GM10248 (cell line): ENCODE measurements around the gene ISX.
A peak's percentile ranks its signal among the peaks of the same experiment; 100 is the strongest.

Source experiments
- CTCF ChIA-PET: fragments of 300-600 bp; sonication (Branson Sonifier 250); formaldehyde crosslinking; extraction: SDS; loops from one replicate; lab custom pipeline; 2021; ENCODE audit warnings: antibody characterized with exemption; lab: Yijun Ruan, JAX
- POLR2A ChIA-PET: fragments of 350-650 bp; sonication (Branson Sonifier 250); formaldehyde crosslinking; extraction: SDS; loops from one replicate; lab custom pipeline; 2020; ENCODE audit warnings: antibody characterized with exemption; lab: Yijun Ruan, JAX
- DNase-seq: peaks from one replicate; pipeline ENCODE4 v3.0.0; 2012; ENCODE audit errors: extremely low spot score
- TF ChIP-seq, protein P1 (sequence below): IDR thresholded peaks from 2 replicates; pipeline ENCODE4 v1.5.1; 2012; ENCODE audit warnings: mild to moderate bottlenecking, low read depth; ENCODE audit errors: extremely low read depth, missing control alignments, control extremely low read depth

ISX gene

DNA sequence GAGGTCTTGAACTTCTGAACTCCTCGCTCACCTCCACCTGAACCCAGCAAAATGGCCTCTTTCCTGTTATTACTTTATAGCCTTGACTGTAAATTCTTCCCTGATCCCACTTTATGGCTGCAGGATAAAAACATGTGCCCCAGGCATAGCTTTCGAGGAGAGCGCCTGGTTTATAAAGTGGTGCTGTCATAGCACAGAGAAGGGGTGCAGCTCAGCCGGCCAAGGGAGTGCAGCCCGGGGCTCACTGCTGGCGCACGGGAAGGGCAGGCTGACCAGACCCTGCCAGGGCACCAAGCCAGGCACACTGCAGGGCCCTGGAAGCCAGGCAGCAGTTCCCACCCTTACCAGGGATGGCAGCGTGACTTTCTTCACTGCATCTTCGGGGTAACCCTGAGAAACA, 50.9 kb downstream of the ISX start:
- CTCF ChIA-PET: interaction anchor here (0.9 to 3.6 kb wide), 8 partner anchors 10 to 37 kb away, joined by 3 to 18 read pairs (median 5); no protein-coding TSS in a partner anchor
- TF ChIP-seq, protein P1, sequence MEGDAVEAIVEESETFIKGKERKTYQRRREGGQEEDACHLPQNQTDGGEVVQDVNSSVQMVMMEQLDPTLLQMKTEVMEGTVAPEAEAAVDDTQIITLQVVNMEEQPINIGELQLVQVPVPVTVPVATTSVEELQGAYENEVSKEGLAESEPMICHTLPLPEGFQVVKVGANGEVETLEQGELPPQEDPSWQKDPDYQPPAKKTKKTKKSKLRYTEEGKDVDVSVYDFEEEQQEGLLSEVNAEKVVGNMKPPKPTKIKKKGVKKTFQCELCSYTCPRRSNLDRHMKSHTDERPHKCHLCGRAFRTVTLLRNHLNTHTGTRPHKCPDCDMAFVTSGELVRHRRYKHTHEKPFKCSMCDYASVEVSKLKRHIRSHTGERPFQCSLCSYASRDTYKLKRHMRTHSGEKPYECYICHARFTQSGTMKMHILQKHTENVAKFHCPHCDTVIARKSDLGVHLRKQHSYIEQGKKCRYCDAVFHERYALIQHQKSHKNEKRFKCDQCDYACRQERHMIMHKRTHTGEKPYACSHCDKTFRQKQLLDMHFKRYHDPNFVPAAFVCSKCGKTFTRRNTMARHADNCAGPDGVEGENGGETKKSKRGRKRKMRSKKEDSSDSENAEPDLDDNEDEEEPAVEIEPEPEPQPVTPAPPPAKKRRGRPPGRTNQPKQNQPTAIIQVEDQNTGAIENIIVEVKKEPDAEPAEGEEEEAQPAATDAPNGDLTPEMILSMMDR: no peak
- POLR2A ChIA-PET: no interaction called here
- DNase-seq: no peak

DNA sequence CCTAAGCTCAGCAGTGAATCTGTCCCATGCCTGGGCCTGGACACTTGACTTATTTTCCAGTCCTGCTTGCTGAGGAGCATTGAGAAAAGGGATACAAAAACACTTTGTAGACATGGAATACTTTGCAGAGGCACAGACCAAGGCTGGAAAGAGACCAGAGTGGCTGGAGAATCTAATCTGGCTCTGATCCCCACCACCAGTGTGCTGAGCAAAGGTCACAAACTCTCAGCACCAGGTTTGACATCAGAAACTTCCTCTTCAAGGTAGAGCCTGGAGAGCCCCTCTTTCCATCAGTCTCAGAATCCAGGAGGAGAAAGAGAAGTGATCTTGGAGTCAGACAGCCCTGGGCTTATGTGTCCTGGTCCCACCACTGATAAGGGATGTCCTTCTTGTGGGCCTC, 53.5 kb downstream of the ISX start:
- no peak for DNase-seq
- ChIA-PET POLR2A (no interaction called here), CTCF (interaction anchor here (1.0 to 3.6 kb wide), 6 partner anchors 15 to 96 kb away, joined by 3 to 18 read pairs (median 4); no protein-coding TSS in a partner anchor)
- TF ChIP-seq, protein P1: no peak

DNA sequence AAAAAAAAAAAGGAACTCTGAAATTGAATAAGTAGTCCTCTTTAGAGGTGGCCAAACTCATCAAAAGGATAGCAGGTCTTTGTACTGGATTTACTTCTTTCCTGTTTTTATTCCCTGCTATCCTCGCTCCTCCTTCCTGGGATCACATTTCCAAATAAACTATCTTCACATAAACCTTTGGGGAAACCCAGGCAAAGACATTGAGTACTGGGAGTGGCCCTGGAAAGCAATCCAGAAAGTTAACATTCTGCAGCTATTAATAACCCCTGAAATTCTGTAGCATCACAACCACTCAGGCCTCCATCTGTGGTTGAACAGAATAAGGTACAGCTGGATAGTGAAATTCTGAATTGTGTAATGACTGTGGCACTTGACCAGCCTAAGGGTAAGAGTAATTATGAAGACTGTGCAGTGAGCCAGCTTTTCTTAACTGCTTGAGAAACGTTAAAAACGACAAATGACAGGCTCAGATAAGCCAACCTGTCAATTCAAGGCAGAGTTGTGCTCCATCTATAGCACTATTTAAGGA, 58.8 kb downstream of the ISX start:
- no peak for DNase-seq
- ChIA-PET CTCF (interaction anchor here (0.9 to 9.1 kb wide), 11 partner anchors 10 to 1202 kb away, joined by 3 to 73 read pairs (median 4); no protein-coding TSS in a partner anchor), POLR2A (no interaction called here)
- TF ChIP-seq, protein P1: no peak

DNA sequence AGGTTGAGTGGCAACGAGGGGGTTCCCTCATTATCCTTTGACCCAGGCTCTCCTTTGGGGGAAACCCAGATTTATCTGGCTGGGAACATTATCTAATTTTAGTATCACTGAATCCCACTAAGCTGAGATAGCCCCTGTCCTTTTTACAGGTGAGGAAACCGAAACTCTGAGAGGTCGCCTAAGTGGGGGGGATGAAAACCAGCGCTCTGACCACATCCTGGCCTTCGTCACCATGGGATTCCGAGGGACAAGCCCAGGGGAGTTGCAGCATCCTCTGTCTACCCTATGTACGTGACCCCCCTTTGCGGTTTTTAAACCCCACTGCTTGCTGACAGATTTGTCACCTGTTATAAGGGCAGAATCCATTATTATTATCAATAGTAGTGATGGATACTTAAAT, 61.0 kb downstream of the ISX start:
- DNase-seq: peak; percentile 56
- ChIA-PET CTCF (interaction anchor here (1.2 to 9.1 kb wide), 4 partner anchors 10 to 105 kb away, joined by 3 to 73 read pairs (median 3); no protein-coding TSS in a partner anchor), POLR2A (interaction anchor here (1.0 kb wide), 1 partner anchor 23 kb away, joined by 3 read pairs; no protein-coding TSS in a partner anchor)
- TF ChIP-seq, protein P1: no peak

DNA sequence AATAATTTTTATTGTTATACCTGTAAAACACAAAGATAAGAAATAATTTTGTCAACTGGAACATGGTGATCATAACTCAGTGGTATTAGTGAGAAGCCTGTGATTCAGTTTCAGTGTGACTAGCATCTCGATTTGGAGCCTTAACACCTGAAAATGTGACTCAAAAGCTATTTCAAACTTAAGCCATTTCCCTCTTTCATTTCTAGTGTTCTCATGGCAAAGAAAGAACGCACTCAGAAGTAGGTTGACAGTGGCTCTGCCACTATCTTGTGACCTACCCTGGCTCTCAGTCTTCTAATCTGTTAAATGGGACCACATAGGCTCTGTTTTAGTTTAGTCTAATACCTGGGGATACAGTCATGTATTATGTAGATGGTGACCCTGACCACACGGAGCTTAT, 62.7 kb downstream of the ISX start:
- DNase-seq: peak; percentile 68
- POLR2A ChIA-PET: no interaction called here
- CTCF ChIA-PET: interaction anchor here (0.9 to 9.1 kb wide), 6 partner anchors 12 to 87 kb away, joined by 3 to 73 read pairs (median 4); no protein-coding TSS in a partner anchor
- TF ChIP-seq, protein P1: no peak

DNA sequence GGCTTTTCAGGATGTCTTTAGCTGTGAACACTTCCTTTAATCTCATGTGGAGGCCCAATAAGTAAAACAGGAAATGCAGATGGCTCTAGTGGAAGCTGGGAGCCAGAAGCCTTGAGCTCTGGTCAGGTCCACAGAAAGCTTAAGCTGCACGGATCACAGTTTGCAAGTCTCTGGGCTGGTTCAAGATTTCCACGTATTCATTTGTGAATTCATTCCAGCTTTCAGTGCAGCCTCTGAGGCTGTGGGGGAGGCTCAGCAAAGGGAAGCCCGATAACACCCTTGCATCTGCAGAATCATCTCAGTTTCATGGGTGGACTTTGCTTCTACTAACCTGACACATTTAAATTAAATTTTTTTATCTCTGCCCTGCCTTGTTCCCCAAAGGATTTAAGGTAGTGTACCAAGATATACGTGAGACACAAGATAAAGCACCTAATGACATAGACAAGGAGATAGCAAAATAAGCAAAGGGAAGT, 65.6 kb downstream of the ISX start:
- no peak for DNase-seq
- ChIA-PET CTCF (interaction anchor here (1.6 to 9.1 kb wide), 7 partner anchors 9 to 100 kb away, joined by 3 to 73 read pairs (median 8); no protein-coding TSS in a partner anchor), POLR2A (interaction anchor here (0.6 to 1.7 kb wide), 4 partner anchors 13 to 1131 kb away, joined by 5 to 8 read pairs (median 5); no protein-coding TSS in a partner anchor)
- TF ChIP-seq, protein P1: no peak
